HEK293 (cell line): ENCODE measurements around the gene EPG5.

Experiments used
- CTCF ChIA-PET: fragments of 350-600 bp; formaldehyde crosslinking; extraction: SDS; loops from one replicate; lab custom pipeline; 2021; ENCODE audit warnings: antibody characterized with exemption; lab: Yijun Ruan, JAX
- POLR2A ChIA-PET: fragments of 300-600 bp; formaldehyde crosslinking; extraction: SDS; loops from one replicate; lab custom pipeline; 2020; ENCODE audit warnings: antibody characterized with exemption, inconsistent platforms; lab: Yijun Ruan, JAX
- H3K27ac ChIP-seq: fragments of 200-500 bp; sonication (Bioruptor generic); 2 replicates; pipeline ENCODE4 v1.5.1; 2014; ENCODE audit warnings: low read depth, low read length, control low read depth, inconsistent platforms; ENCODE audit errors: extremely low read depth
- H3K36me3 ChIP-seq, 2 experiments: fragments of 200-500 bp in 1 of 2; sonication (Bioruptor generic) in 1 of 2; 1 replicate in 1 of 2; 2 replicates in 1 of 2; pipeline ENCODE4 v1.5.1; 2014 to 2017; ENCODE audit warnings: inconsistent platforms in 2 of 2, low read length in 2 of 2; ENCODE audit not compliant: control insufficient read depth in 2 of 2, insufficient read depth in 1 of 2
- H3K4me1 ChIP-seq: fragments of 200-500 bp; sonication (Bioruptor generic); 2 replicates; pipeline ENCODE4 v1.5.1; 2014; ENCODE audit warnings: mild to moderate bottlenecking, low read length, inconsistent platforms; ENCODE audit not compliant: control insufficient read depth, insufficient read depth
- H3K4me3 ChIP-seq: 2 replicates; pipeline ENCODE4 v1.5.1; 2011; ENCODE audit warnings: low read depth, mild to moderate bottlenecking, control low read depth, low read length, moderate library complexity
- H3K9me3 ChIP-seq: fragments of 200-500 bp; sonication (Bioruptor generic); 2 replicates; pipeline ENCODE4 v1.5.1; 2014; ENCODE audit warnings: low read depth, low read length, inconsistent platforms; ENCODE audit not compliant: control insufficient read depth, insufficient read depth
- MYNN ChIP-seq: fragments of 450-650 bp; formaldehyde crosslinking; IDR thresholded peaks from 2 replicates; pipeline ENCODE4 v1.5.1; 2016; ENCODE audit warnings: missing biosample characterization, missing genetic modification characterization, borderline replicate concordance
- PRDM1 ChIP-seq: fragments of 450-650 bp; formaldehyde crosslinking; IDR thresholded peaks from 2 replicates; pipeline ENCODE4; 2016; ENCODE audit warnings: missing biosample characterization, missing genetic modification characterization
- SALL2 ChIP-seq: fragments of 450-650 bp; formaldehyde crosslinking; IDR thresholded peaks from 2 replicates; pipeline ENCODE4 v1.5.0; 2017; ENCODE audit warnings: missing biosample characterization, mild to moderate bottlenecking, missing genetic modification characterization, borderline replicate concordance
- SCRT2 ChIP-seq: fragments of 450-650 bp; formaldehyde crosslinking; IDR thresholded peaks from 2 replicates; pipeline ENCODE4 v1.5.1; 2016; ENCODE audit warnings: missing biosample characterization, missing genetic modification characterization
- WT1 ChIP-seq: fragments of 450-650 bp; formaldehyde crosslinking; IDR thresholded peaks from 2 replicates; pipeline ENCODE4 v1.5.1; 2016; ENCODE audit warnings: missing biosample characterization, missing genetic modification characterization
- ZBTB10 ChIP-seq: fragments of 450-650 bp; formaldehyde crosslinking; IDR thresholded peaks from 2 replicates; pipeline ENCODE4 v1.5.1; 2016; ENCODE audit warnings: missing biosample characterization, missing genetic modification characterization
- ZBTB17 ChIP-seq: fragments of 450-650 bp; formaldehyde crosslinking; IDR thresholded peaks from 2 replicates; pipeline ENCODE4 v1.5.1; 2016; ENCODE audit warnings: missing biosample characterization, missing genetic modification characterization
- ZFP41 ChIP-seq: fragments of 450-650 bp; formaldehyde crosslinking; IDR thresholded peaks from 2 replicates; pipeline ENCODE4 v1.5.1; 2016; ENCODE audit warnings: missing biosample characterization, missing genetic modification characterization, borderline replicate concordance
- ZNF114 ChIP-seq: fragments of 450-650 bp; formaldehyde crosslinking; IDR thresholded peaks from 2 replicates; pipeline ENCODE4 v1.5.0; 2017; ENCODE audit warnings: missing biosample characterization, missing genetic modification characterization
- ZNF146 ChIP-seq: fragments of 450-650 bp; formaldehyde crosslinking; IDR thresholded peaks from 2 replicates; pipeline ENCODE4 v1.5.1; 2016; ENCODE audit warnings: missing biosample characterization, missing genetic modification characterization
- ZNF24 ChIP-seq: fragments of 450-650 bp; formaldehyde crosslinking; IDR thresholded peaks from 2 replicates; pipeline ENCODE4 v1.5.1; 2016; ENCODE audit warnings: missing biosample characterization, missing genetic modification characterization
- ZNF26 ChIP-seq: fragments of 450-650 bp; formaldehyde crosslinking; IDR thresholded peaks from 2 replicates; pipeline ENCODE4 v1.5.1; 2016; ENCODE audit warnings: missing biosample characterization, missing genetic modification characterization
- ZNF266 ChIP-seq: fragments of 450-650 bp; formaldehyde crosslinking; IDR thresholded peaks from 2 replicates; pipeline ENCODE4 v1.5.1; 2016; ENCODE audit warnings: missing biosample characterization, missing genetic modification characterization, low read depth
- ZNF398 ChIP-seq: fragments of 450-650 bp; formaldehyde crosslinking; IDR thresholded peaks from 2 replicates; pipeline ENCODE4 v1.5.1; 2017; ENCODE audit warnings: missing biosample characterization, missing genetic modification characterization
- ZNF416 ChIP-seq: fragments of 450-650 bp; formaldehyde crosslinking; IDR thresholded peaks from 2 replicates; pipeline ENCODE4 v1.5.1; 2016; ENCODE audit warnings: missing biosample characterization, missing genetic modification characterization
- ZNF426 ChIP-seq: fragments of 450-650 bp; formaldehyde crosslinking; IDR thresholded peaks from 2 replicates; pipeline ENCODE4 v1.5.1; 2017; ENCODE audit warnings: missing biosample characterization, missing genetic modification characterization, mild to moderate bottlenecking, inconsistent platforms, moderate library complexity
- ZNF48 ChIP-seq: fragments of 450-650 bp; formaldehyde crosslinking; IDR thresholded peaks from 2 replicates; pipeline ENCODE4 v1.5.1; 2016; ENCODE audit warnings: missing biosample characterization, missing genetic modification characterization
- ZNF610 ChIP-seq: fragments of 450-650 bp; formaldehyde crosslinking; IDR thresholded peaks from 2 replicates; pipeline ENCODE4 v1.5.1; 2016; ENCODE audit warnings: missing biosample characterization, missing genetic modification characterization, borderline replicate concordance
- ZNF623 ChIP-seq: fragments of 450-650 bp; formaldehyde crosslinking; IDR thresholded peaks from 2 replicates; pipeline ENCODE4 v1.5.1; 2016; ENCODE audit warnings: missing biosample characterization, missing genetic modification characterization
- ZNF624 ChIP-seq: fragments of 450-650 bp; formaldehyde crosslinking; IDR thresholded peaks from 2 replicates; pipeline ENCODE4 v1.5.1; 2017; ENCODE audit warnings: missing biosample characterization, missing genetic modification characterization
- ZNF629 ChIP-seq: fragments of 450-650 bp; formaldehyde crosslinking; IDR thresholded peaks from 2 replicates; pipeline ENCODE4 v1.5.1; 2017; ENCODE audit warnings: missing biosample characterization, missing genetic modification characterization
- ZNF639 ChIP-seq: fragments of 450-650 bp; formaldehyde crosslinking; IDR thresholded peaks from 2 replicates; pipeline ENCODE4 v1.5.1; 2016; ENCODE audit warnings: missing biosample characterization, missing genetic modification characterization
- ZNF660 ChIP-seq: fragments of 450-650 bp; IDR thresholded peaks from 2 replicates; pipeline ENCODE4 v1.5.1; 2018; ENCODE audit warnings: missing biosample characterization, mild to moderate bottlenecking, missing genetic modification characterization
- ZNF768 ChIP-seq: fragments of 450-650 bp; formaldehyde crosslinking; IDR thresholded peaks from 2 replicates; pipeline ENCODE4 v1.5.1; 2018; ENCODE audit warnings: missing biosample characterization, mild to moderate bottlenecking, missing genetic modification characterization
- ZSCAN4 ChIP-seq: fragments of 450-650 bp; formaldehyde crosslinking; IDR thresholded peaks from 2 replicates; pipeline ENCODE4 v1.5.1; 2017; ENCODE audit warnings: missing biosample characterization, missing genetic modification characterization

The EPG5 gene

GRCh38 chr18:45945669-45946068, 21.5 kb downstream of the EPG5 start (continued):
- no peak for TF ChIP-seq MYNN
- no peak for TF ChIP-seq ZNF426 (tag by site-specific recombination)
- no peak for TF ChIP-seq ZNF768 (tag by site-specific recombination)
- TF ChIP-seq ZNF24 (tag by site-specific recombination), result no peak
- no peak for TF ChIP-seq ZNF624 (tag by site-specific recombination)
- TF ChIP-seq, all 188 proteins: peak for 0

GRCh38 chr18:45940724-45941123, 26.4 kb downstream of the EPG5 start:
- Histone ChIP-seq H3K27ac (no peak overlapping the region), H3K4me3 (no peak overlapping the region), H3K36me3 (peaks cover 52 to 78% of the 10 kb centered on the region in 2 experiments), H3K9me3 (no peaks in the 10 kb centered on the region), H3K4me1 (no peaks in the 10 kb centered on the region)
- POLR2A ChIA-PET, result no interaction called here
- no peak for TF ChIP-seq ZFP41
- TF ChIP-seq ZNF623 (tag by site-specific recombination), result no peak
- no peak for TF ChIP-seq ZNF610 (tag by site-specific recombination)
- TF ChIP-seq ZNF629 (tag by site-specific recombination), result no peak
- peak; percentile 65 for TF ChIP-seq ZNF26 (tag by site-specific recombination)
- CTCF ChIA-PET, result no interaction called here

GRCh38 chr18:45939236-45939635, 27.9 kb downstream of the EPG5 start:
- ChIA-PET CTCF (no interaction called here), POLR2A (no interaction called here)
- H3K4me1 ChIP-seq, result no peaks in the 10 kb centered on the region
- H3K9me3 ChIP-seq, result no peaks in the 10 kb centered on the region
- H3K27ac ChIP-seq, result no peak overlapping the region
- no peak for TF ChIP-seq ZNF48
- no peak for TF ChIP-seq ZBTB10 (tag by site-specific recombination)
- TF ChIP-seq SCRT2 (tag by site-specific recombination), result no peak
- no peak for TF ChIP-seq ZNF266 (tag by site-specific recombination)
- no peak for TF ChIP-seq SALL2
- TF ChIP-seq ZNF426 (tag by site-specific recombination), result no peak
- no peak for TF ChIP-seq ZNF639
- no peak for TF ChIP-seq ZBTB17 (tag by site-specific recombination)
- no peak for TF ChIP-seq PRDM1 (tag by site-specific recombination)
- no peak for TF ChIP-seq ZNF416 (tag by site-specific recombination)
- TF ChIP-seq ZNF146 (tag by site-specific recombination), result no peak
- TF ChIP-seq ZNF660 (tag by site-specific recombination), result no peak
- TF ChIP-seq MYNN, result no peak
- TF ChIP-seq ZSCAN4 (tag by site-specific recombination), result no peak
- no peak for TF ChIP-seq ZNF114
- no peak for TF ChIP-seq ZNF398
- no peak for TF ChIP-seq WT1
- H3K4me3 ChIP-seq, result no peak overlapping the region
- peaks cover 42 to 72% of the 10 kb centered on the region in 2 experiments for H3K36me3 ChIP-seq
